ENCODE data around the gene MAEA.

The MAEA gene

GRCh38 chr4:1344696-1345095 lies 55.0 kb downstream of the MAEA start:
- no peak overlapping the region for H3K4me3 ChIP-seq (ENCODE audit: low read length)
- DNase-seq (ENCODE audit: low read depth, low spot score) = no peak

- peak overlapping the region; percentile 73 for H3K4me3 ChIP-seq (ENCODE audit: low read length)
- DNase-seq (ENCODE audit: low read depth, low spot score) = peak; percentile 43
Measured at GRCh38 chr4:1345903-1346780, 56.5 kb downstream of the MAEA start.

- H3K4me3 ChIP-seq (ENCODE audit: low read length) = peak within 1 kb of the TSS; percentile 79
- peak; percentile 98 for DNase-seq (ENCODE audit: low read depth, low spot score)
Measured at GRCh38 chr4:1346781-1347409, 57.2 kb downstream of the MAEA start, which contains the start of gene UVSSA. Gene UVSSA (plus strand): TSS chr4:1347208. CDS start chr4:1348092, 884 bp downstream.

GRCh38 chr4:1347410-1347864 lies 57.7 kb downstream of the MAEA start:
- DNase-seq (ENCODE audit: low read depth, low spot score) = no peak
- H3K4me3 ChIP-seq (ENCODE audit: low read length) = peak overlapping the region; percentile 79

DNA sequence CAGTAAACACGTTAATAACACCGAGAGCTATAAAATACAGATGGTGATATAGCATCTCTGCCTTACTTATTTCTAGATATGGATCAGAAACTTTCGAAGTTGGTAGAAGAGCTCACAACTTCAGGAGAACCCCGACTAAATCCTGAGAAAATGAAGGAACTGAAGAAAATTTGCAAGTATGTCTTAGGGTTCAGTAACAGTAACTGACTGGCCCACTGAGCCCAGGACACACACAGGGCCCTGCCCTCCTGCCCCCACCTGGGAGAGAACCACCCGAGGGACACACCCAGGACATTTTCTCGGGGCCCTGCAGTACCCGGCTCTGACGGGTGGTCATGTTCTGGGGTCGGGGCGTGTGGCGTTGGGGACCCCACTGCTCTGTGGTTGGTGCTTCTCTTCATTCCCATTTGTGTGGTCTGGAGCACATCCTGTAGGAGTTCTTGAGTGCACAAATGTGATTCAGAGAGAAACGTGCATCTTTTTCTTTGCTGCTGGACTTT lies 58.4 kb downstream of the MAEA start:
- H3K4me3 ChIP-seq (ENCODE audit: low read length) = peak overlapping the region; percentile 79
- no peak for DNase-seq (ENCODE audit: low read depth, low spot score)

DNA sequence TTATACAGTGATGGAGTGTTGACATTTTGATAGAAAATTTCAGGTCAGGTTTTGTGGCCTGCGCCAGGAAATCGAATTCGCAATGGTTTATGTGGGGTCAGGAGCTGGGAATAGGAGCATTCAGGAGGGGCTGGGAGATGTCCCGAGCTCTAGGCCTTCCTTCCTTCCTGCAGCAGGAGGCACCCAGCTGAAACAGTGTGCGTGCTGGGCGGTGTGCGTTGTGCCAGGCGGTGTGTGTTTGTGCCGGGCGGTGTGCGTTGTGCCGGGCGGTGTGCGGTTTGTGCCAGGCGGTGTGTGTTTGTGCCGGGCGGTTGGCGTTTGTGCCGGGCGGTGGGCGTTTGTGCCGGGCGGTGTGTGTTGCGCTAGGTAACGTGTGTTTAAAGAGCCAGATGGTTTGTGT lies 59.1 kb downstream of the MAEA start:
- H3K4me3 ChIP-seq (ENCODE audit: low read length) = no peak overlapping the region
- no peak for DNase-seq (ENCODE audit: low read depth, low spot score)

DNA sequence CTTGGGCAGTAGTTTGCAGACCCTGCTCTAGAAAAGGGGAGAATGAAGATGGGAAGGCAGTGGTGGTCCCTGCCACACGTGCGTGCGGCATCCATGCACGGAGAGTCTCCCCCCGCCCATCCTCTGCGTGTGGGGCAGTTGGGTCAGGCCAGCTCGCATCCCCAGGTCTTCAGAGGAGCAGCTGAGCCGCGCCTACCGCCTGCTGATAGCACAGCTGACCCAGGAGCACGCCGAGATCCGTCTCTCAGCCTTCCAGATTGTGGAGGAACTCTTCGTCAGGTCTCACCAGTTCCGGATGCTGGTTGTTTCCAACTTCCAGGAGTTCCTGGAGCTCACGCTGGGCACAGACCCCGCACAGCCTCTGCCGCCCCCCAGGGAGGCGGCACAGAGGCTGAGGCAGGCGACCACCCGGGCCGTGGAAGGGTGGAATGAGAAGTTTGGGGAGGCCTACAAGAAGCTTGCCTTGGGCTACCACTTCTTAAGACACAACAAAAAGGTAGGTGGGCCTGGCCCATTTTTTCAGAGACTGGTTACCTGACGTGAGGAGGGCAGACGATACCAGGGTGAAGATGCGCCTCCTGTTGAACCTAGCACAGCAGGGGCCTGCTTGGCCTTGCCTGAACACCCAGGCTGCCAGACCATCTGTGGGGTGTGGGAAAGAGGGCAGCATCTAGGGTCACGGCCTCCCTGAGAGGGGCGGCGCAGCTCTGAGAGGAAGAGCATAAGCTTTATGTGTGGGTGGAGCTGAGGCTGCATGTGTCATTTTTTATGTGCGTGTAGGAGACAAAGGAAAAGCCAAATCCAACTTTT lies 59.9 kb downstream of the MAEA start:
- no peak for DNase-seq (ENCODE audit: low read depth, low spot score)
- no peak overlapping the region for H3K4me3 ChIP-seq (ENCODE audit: low read length)

- no peak for DNase-seq (ENCODE audit: low read depth, low spot score)
- no peak overlapping the region for H3K4me3 ChIP-seq (ENCODE audit: low read length)
Measured at GRCh38 chr4:1350169-1350520, 60.5 kb downstream of the MAEA start.

- H3K4me3 ChIP-seq (ENCODE audit: low read length) = no peak overlapping the region
- peak; percentile 66 for DNase-seq (ENCODE audit: low read depth, low spot score)
Measured at GRCh38 chr4:1351854-1352566, 62.3 kb downstream of the MAEA start.

DNA sequence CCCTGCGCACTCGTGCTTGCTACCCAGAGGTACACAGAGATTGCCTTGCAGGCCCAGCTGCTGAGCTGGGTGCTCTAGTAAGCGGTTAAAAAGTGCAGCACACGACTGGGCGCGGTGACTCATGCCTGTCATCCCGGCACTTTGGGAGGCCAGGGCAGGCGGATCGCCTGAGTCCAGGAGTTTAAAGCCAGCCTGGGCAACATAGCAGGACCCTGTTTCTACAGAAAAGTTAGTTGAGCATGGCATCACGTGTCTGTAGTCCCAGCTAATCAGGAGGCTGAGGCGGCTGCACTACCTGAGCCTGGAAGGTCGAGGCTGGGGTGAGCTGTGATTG lies 62.8 kb downstream of the MAEA start:
- H3K4me3 ChIP-seq (ENCODE audit: low read length) = no peak overlapping the region
- DNase-seq (ENCODE audit: low read depth, low spot score) = no peak

GRCh38 chr4:1353186-1354055 lies 63.7 kb downstream of the MAEA start:
- H3K4me3 ChIP-seq (ENCODE audit: low read length) = no peak overlapping the region
- no peak for DNase-seq (ENCODE audit: low read depth, low spot score)

DNA sequence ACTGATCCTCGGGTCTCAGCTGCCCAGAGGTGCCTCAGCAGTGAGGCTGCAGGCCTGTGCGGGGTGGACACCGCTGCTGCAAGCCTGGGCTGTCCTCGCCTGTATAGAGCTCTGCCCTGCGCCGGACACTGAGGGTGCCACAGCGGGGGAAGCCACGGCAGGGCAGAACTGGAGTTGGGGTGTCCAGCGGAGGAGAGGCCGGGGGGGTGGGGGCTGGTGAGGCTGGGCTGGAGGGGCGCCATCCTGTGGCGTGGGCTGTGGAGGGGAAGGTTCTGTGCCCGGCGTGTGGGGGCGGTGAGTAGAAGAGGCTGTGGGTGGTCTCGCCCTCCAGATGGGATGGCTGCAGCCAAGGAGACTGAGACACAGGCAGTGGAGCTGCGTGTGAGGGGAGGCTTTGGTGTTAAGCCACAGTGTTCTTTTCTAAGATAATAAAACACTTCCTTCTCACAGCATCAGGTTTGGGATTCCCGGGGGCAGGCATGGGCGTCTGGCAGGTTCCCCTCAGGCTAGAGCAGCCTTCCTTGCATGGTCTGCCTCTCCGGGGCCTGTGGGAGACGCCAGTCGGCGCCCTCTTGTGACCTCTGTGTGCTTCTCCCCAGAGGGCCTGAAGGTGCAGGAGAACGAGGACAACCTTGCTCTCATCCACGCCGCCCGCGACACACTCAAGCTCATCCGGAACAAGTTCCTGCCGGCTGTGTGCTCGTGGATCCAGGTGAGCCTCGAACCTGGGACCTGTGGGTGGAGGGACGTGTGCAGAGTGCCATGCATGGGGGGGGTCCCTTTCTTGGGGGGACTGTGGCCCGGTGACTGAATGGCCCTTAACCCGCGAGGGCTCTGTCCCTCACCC lies 64.7 kb downstream of the MAEA start:
- no peak for DNase-seq (ENCODE audit: low read depth, low spot score)
- no peak overlapping the region for H3K4me3 ChIP-seq (ENCODE audit: low read length)

DNA sequence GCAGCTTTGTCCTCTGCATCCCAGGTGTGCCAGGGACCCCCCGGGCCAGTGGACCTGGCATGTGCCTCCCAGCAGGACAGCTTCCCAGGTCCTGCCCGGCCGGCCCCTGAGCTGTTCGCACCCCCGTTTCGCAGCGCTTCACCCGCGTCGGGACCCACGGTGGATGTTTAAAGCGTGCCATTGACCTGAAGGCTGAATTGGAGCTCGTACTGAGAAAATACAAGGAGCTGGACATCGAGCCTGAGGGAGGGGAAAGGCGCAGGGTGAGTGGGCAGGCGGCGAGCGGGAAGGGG lies 65.2 kb downstream of the MAEA start:
- H3K4me3 ChIP-seq (ENCODE audit: low read length) = no peak overlapping the region
- no peak for DNase-seq (ENCODE audit: low read depth, low spot score)

DNA sequence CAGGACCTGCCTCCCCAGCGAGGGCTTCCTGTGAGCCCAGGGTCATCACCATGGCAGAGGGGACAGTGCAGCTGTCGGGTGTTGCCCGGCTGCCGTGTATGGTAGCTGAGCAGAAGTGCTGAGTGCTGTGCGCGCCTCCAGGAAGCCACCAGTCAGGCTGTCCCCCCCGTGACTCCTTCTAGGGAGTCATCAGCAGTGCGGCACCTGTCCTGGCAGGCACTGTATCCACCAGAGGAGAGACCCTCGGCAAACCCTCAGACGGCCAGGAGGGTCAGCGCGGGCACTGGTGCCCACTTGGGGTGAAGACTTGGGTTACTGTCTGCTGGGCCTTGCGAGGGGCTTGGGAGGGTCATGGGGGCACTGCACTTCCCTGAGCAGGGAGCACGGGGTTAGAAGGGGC lies 65.7 kb downstream of the MAEA start:
- no peak overlapping the region for H3K4me3 ChIP-seq (ENCODE audit: low read length)
- DNase-seq (ENCODE audit: low read depth, low spot score) = no peak

GRCh38 chr4:1356181-1356998 lies 66.7 kb downstream of the MAEA start:
- DNase-seq (ENCODE audit: low read depth, low spot score) = peak; percentile 36
- no peak overlapping the region for H3K4me3 ChIP-seq (ENCODE audit: low read length)

GRCh38 chr4:1357356-1358248 lies 67.9 kb downstream of the MAEA start:
- DNase-seq (ENCODE audit: low read depth, low spot score) = no peak
- H3K4me3 ChIP-seq (ENCODE audit: low read length) = no peak overlapping the region
